GM12874 (cell line): ENCODE measurements around the gene CHSY1.

Experiments
- TF ChIP-seq, protein P1 (sequence below): IDR thresholded peaks from 2 replicates; pipeline ENCODE4 v1.5.1; 2011; ENCODE audit warnings: low read depth, mild to moderate bottlenecking, control low read depth, low read length, moderate library complexity; ENCODE audit not compliant: insufficient read depth

The CHSY1 gene

GRCh38 chr15:101254157-101255050 lies 2.6 kb upstream of the CHSY1 start:
- TF ChIP-seq, protein P1, sequence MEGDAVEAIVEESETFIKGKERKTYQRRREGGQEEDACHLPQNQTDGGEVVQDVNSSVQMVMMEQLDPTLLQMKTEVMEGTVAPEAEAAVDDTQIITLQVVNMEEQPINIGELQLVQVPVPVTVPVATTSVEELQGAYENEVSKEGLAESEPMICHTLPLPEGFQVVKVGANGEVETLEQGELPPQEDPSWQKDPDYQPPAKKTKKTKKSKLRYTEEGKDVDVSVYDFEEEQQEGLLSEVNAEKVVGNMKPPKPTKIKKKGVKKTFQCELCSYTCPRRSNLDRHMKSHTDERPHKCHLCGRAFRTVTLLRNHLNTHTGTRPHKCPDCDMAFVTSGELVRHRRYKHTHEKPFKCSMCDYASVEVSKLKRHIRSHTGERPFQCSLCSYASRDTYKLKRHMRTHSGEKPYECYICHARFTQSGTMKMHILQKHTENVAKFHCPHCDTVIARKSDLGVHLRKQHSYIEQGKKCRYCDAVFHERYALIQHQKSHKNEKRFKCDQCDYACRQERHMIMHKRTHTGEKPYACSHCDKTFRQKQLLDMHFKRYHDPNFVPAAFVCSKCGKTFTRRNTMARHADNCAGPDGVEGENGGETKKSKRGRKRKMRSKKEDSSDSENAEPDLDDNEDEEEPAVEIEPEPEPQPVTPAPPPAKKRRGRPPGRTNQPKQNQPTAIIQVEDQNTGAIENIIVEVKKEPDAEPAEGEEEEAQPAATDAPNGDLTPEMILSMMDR = no peak

- TF ChIP-seq, protein P1 = no peak
Observed at GRCh38 chr15:101252836-101253235, 988 bp upstream of the CHSY1 start.

DNA sequence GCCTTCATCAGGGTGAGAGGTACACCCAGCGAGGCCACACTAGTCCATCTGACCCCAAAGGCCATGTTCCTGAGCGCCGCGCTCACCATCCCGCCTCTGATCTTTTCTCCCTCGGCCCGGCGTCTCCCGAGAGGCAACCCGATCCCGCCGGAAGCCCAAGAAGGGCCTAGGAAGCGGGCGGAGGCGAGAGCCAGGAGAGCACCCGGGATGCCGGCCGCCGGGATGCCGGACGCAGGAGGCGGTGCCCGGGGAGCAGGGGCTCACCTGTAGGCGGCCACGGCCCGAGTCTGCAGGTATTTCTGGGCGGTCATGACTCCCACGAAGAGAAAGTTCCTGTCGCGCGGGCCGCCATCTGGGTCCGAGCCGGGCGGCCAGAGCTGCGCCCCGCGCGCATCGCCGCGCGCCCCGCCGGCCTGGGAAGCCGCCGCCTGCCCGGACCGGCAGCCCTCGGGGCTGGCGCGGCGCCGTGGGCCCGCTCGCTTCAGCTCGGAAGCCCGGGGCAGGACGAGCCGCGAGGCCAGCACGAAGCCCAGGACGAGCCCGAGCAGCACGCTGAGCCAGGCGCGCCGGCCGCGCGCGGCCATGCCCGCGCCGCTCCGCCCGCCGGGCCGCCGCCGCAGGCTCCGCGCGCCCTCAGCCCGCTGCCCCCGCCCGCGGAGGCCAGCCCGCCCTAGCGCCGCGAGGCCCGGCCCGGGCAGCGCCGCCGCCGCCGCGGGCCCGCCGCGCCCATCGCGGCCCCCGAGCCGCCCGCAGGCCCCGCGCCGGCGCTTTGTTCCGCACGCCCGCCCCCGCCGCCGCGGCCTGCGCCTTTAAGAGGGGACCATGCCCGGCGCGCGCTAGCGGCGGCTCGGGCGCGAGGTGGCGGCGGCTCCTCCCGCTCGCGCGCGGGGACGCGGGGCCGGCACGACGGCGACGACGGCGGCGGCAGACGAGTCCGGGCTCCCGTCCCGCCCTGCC lies 697 bp downstream of the CHSY1 start:
- TF ChIP-seq, protein P1 = no peak

DNA sequence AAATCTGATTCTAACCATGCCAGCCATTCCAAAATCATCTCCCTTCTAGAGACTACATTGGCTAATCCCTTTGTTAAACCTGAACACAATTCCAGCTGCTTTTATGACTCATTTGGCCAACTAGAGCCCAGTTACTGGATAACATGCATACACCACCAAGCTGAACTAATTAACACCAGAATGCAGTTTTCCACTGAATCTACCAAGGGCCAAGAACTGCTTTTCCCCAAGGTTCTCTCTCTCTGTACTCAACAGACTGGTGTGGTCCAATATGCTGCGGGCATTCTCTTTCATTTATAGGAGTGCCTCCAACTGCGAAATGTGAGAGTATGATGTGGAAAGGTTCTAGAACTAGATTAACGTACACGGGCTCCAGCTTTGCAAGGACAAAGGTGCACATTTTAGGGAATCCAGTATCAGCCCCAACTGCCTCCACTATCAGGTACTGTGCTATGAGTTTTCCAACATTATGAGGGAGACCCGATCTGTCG lies 1.5 kb downstream of the CHSY1 start:
- TF ChIP-seq, protein P1 = no peak

DNA sequence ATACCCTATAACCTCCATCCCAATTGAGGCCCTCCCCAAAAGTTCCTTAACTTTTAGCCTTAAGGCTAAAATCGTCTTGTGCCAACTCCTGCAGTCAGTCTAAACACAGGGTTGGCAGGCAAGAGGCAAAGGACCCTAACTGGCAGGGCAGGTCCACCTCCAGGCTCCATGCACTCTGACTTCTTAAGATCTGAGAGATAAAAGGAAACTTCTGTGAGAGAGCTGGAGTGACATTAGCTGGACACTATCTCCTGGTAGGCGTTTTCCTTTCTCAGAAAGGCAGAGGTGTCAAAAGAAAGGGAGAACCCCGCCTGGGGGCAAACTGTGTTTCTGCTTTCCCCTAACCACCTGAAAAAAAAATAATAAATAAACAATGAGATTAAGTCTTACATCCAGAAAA lies 3.6 kb downstream of the CHSY1 start:
- TF ChIP-seq, protein P1 = no peak

DNA sequence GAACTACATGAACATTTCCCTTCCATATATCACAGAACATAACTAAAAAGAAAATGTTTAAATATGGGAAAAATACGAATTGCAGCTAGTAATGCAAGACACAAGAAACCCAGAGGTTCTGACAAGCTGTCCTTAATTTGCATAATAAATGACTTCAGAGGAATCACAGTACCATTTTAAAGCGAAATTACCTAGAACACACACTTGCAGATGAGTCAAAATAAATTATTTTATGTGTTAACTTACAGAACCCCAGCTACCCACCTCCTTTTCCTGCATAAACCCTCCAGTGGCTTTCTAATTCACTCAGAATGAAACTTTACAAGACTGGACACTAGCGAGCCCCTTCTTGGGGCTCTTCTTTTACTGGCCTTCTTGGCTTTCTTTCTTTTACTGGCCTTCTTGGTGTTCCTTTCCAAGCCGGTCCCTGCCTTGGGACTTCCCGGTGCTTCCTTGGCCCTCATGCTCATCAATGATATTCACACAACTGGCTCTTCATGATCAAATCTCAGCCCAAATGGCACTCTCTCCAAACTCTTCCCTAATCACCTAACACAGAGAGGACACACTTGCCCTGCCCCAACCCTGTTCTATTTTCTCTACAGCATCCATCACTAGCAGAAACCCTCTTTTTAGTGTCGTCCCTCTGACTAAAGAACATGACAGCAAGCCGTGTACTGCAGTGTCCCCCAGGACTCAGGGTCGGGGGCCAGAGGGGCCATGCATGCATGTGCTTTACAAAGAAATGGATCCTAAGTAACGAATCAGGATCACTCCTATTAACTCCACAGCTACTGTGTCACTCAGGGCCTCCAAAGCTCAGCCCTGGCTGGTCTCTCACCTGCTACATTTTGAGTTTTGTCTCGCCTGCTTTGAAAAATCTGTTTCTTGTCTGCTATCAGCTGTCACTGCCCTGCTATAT lies 4.8 kb downstream of the CHSY1 start:
- TF ChIP-seq, protein P1 = no peak
